Measurements from ENCODE around the gene CDC42EP3.

CDC42EP3 gene

DNA sequence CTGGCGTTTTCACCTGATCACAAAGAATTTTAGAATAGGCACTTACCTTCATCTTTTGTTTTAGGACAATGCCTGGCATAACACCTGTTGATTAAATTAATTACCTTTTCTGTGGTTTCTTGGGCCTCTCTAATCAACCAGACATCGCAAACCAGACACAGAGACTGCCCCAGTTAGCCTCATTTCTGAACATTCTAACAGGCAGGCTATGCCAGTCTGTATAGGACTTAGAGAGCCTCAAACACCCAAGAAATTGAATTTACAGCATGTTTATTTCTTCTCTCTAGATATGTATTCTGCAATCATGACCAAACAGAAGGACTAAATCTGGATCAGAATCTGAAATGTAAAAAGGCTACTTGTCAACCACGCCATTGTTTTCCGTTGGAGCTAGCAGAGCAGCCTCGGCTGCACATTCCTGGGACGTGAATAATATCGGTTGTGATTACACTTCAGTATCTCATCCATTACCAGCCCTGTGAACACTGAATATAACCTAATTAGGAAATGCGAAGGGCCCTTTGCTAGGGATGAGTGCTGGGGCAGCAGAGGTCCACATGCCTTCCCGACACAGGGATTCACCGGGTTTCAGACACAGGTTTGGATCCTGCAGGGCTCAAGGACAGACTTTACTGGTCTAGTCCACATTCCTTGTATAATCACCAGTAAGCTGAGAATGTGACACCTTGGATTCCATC, 17.5 kb upstream of the CDC42EP3 start:
- Histone ChIP-seq H3K4me3 (ENCODE audit: low read depth in 1 of 2, low read length in 2 of 2) (no peak overlapping the region), H2AFZ (ENCODE audit: low read depth, low read length) (no peak overlapping the region), H3K9me3 (ENCODE audit: insufficient read depth, low read length, severe bottlenecking) (no peaks in the 10 kb centered on the region), H4K20me1 (ENCODE audit: insufficient read depth, low read length) (no peaks in the 10 kb centered on the region), H3K9ac (ENCODE audit: low read depth, low read length) (no peak overlapping the region), H3K27ac (ENCODE audit: low read length) (no peak overlapping the region), H3K36me3 (ENCODE audit: insufficient read depth, low read length) (no peaks in the 10 kb centered on the region), H3K27me3 (ENCODE audit: insufficient read depth, low read length, poor library complexity) (peaks cover 4% of the 10 kb centered on the region), H3K4me1 (ENCODE audit: insufficient read depth, low read length) (no peaks in the 10 kb centered on the region), H3K4me2 (ENCODE audit: insufficient read depth, low read length) (no peak overlapping the region), H3K79me2 (ENCODE audit: insufficient read depth, low read length) (no peaks in the 10 kb centered on the region)
- DNase-seq (no peak), ATAC-seq (ENCODE audit: insufficient read depth, low read depth) (no peak)
- TF ChIP-seq, protein P1, sequence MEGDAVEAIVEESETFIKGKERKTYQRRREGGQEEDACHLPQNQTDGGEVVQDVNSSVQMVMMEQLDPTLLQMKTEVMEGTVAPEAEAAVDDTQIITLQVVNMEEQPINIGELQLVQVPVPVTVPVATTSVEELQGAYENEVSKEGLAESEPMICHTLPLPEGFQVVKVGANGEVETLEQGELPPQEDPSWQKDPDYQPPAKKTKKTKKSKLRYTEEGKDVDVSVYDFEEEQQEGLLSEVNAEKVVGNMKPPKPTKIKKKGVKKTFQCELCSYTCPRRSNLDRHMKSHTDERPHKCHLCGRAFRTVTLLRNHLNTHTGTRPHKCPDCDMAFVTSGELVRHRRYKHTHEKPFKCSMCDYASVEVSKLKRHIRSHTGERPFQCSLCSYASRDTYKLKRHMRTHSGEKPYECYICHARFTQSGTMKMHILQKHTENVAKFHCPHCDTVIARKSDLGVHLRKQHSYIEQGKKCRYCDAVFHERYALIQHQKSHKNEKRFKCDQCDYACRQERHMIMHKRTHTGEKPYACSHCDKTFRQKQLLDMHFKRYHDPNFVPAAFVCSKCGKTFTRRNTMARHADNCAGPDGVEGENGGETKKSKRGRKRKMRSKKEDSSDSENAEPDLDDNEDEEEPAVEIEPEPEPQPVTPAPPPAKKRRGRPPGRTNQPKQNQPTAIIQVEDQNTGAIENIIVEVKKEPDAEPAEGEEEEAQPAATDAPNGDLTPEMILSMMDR (IDR thresholded peaks at IDR 0.05; ENCODE audit: borderline replicate concordance, extremely low read depth, low read length, poor library complexity, severe bottlenecking): no peak
- no peak for TF ChIP-seq EZH2 (IDR thresholded peaks at IDR 0.05; ENCODE audit: borderline replicate concordance, low read depth, low read length, severe bottlenecking)

DNA sequence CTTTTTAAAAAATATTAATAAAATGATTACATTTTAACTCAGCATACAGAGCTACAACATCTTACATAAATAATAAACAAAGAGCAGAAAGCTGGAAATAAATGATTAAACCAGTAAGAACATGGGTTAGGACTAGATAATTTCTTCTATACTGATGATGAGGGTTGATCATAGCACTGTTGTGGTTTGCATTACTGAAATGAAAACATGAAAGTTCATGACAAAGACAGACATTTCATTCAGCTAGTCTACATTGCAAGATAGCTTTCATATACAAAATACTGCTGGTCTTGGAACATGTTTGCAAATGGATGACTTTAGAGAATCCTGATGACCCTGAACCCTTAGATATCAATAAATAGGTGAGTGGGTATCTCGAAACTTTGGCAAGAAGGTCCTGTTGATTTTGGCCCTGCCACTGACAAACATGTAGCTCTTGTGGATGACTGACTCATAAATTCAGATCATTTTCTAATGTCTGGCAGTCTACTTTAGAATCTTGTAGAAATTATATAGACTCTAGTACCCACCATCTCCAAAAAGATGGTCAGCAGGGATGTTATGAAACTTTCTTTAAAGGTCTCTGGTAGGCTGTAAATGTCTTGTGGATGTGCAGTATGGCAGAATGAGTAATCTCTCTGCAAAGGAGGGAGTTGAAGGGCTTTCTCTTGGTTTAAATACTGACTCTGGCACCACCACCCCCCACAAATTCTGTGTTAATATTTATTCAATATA, 15.5 kb upstream of the CDC42EP3 start:
- DNase-seq: no peak
- no peak for ATAC-seq (ENCODE audit: insufficient read depth, low read depth)
- Histone ChIP-seq H3K27me3 (ENCODE audit: insufficient read depth, low read length, poor library complexity) (peaks cover 4% of the 10 kb centered on the region), H3K4me3 (ENCODE audit: low read depth in 1 of 2, low read length in 2 of 2) (no peak overlapping the region), H4K20me1 (ENCODE audit: insufficient read depth, low read length) (no peaks in the 10 kb centered on the region), H2AFZ (ENCODE audit: low read depth, low read length) (no peak overlapping the region), H3K4me2 (ENCODE audit: insufficient read depth, low read length) (no peak overlapping the region), H3K27ac (ENCODE audit: low read length) (no peak overlapping the region), H3K36me3 (ENCODE audit: insufficient read depth, low read length) (no peaks in the 10 kb centered on the region), H3K9me3 (ENCODE audit: insufficient read depth, low read length, severe bottlenecking) (no peaks in the 10 kb centered on the region), H3K79me2 (ENCODE audit: insufficient read depth, low read length) (no peaks in the 10 kb centered on the region), H3K4me1 (ENCODE audit: insufficient read depth, low read length) (no peaks in the 10 kb centered on the region), H3K9ac (ENCODE audit: low read depth, low read length) (no peak overlapping the region)
- TF ChIP-seq, protein P1 (IDR thresholded peaks at IDR 0.05; ENCODE audit: borderline replicate concordance, extremely low read depth, low read length, poor library complexity, severe bottlenecking): no peak

DNA sequence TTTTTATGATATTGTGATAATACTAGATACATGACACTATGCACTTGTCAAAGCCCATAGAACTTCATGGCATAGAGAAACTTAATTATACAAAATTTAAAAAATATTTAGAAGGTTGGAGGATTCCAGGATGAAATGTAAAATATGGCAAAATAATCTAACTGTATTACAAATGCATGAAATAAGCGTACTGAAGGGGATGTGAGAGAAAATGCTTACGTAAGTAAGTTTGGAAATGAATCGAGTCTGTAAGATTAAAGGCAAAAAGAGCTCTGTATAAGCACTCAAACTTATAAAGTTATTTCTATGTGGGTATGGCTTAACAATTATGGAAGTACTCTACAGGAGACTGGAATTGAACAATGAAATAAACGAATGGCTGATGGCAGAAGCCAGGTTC, 13.4 kb upstream of the CDC42EP3 start:
- no peak overlapping the region for H3K9ac ChIP-seq (ENCODE audit: low read depth, low read length)

More for the DNA sequence above, 13.4 kb upstream of the CDC42EP3 start:
- Histone ChIP-seq H3K4me2 (ENCODE audit: insufficient read depth, low read length) (no peak overlapping the region), H3K4me3 (ENCODE audit: low read depth in 1 of 2, low read length in 2 of 2) (no peak overlapping the region), H3K79me2 (ENCODE audit: insufficient read depth, low read length) (no peaks in the 10 kb centered on the region), H4K20me1 (ENCODE audit: insufficient read depth, low read length) (no peaks in the 10 kb centered on the region), H3K27me3 (ENCODE audit: insufficient read depth, low read length, poor library complexity) (peaks cover 6% of the 10 kb centered on the region), H3K27ac (ENCODE audit: low read length) (no peak overlapping the region), H2AFZ (ENCODE audit: low read depth, low read length) (no peak overlapping the region), H3K4me1 (ENCODE audit: insufficient read depth, low read length) (no peaks in the 10 kb centered on the region), H3K9me3 (ENCODE audit: insufficient read depth, low read length, severe bottlenecking) (no peaks in the 10 kb centered on the region), H3K36me3 (ENCODE audit: insufficient read depth, low read length) (no peaks in the 10 kb centered on the region)
- ATAC-seq (ENCODE audit: insufficient read depth, low read depth) (no peak), DNase-seq (no peak)
- TF ChIP-seq, protein P1 (IDR thresholded peaks at IDR 0.05; ENCODE audit: borderline replicate concordance, extremely low read depth, low read length, poor library complexity, severe bottlenecking): no peak
- TF ChIP-seq EZH2 (IDR thresholded peaks at IDR 0.05; ENCODE audit: borderline replicate concordance, low read depth, low read length, severe bottlenecking): no peak

All from DND-41 (cell line).